HCT116 (cell line): ENCODE measurements around the gene FGF1.

Experiments
- ATF3 ChIP-seq: IDR thresholded peaks from 2 replicates; pipeline ENCODE4 v1.6.1; 2012
- CTCF ChIP-seq, 3 experiments: fragments of 200-600 bp in 1 of 3; sonication (generic) in 1 of 3; IDR thresholded peaks in 2 of 3; conservative IDR thresholded peaks in 1 of 3; 2 replicates each; pipeline ENCODE4 v1.5.1; 2012 to 2017; ENCODE audit warnings: low read depth in 2 of 3, low read length in 2 of 3, antibody characterized with exemption in 1 of 3, borderline replicate concordance in 1 of 3, control low read depth in 1 of 3, mild to moderate bottlenecking in 1 of 3, mixed read lengths in 1 of 3, mixed run types in 1 of 3, moderate library complexity in 1 of 3; ENCODE audit not compliant: insufficient read depth in 1 of 3
- EGR1 ChIP-seq: IDR thresholded peaks from 2 replicates; pipeline ENCODE4 v1.6.1; 2012; ENCODE audit warnings: low read depth
- EZH2 ChIP-seq: fragments of 200-600 bp; sonication (generic); IDR thresholded peaks from 2 replicates; pipeline ENCODE4 v1.6.1; 2017; ENCODE audit warnings: antibody characterized with exemption, mixed run types
- EZH2phosphoT487 ChIP-seq: fragments of 200-600 bp; IDR thresholded peaks from 2 replicates; pipeline ENCODE4 v1.6.1; 2018; ENCODE audit warnings: antibody characterized with exemption, borderline replicate concordance
- FOSL1 ChIP-seq: IDR thresholded peaks from 2 replicates; pipeline ENCODE4 v1.6.1; 2012; ENCODE audit warnings: low read depth
- JUND ChIP-seq: IDR thresholded peaks from 2 replicates; pipeline ENCODE4 v1.6.1; 2012
- POLR2A ChIP-seq: IDR thresholded peaks from 2 replicates; pipeline ENCODE4 v1.7.0; 2011; ENCODE audit warnings: borderline replicate concordance; ENCODE audit not compliant: insufficient read depth, insufficient read length; ENCODE audit errors: extremely low read depth
- RAD21 ChIP-seq: IDR thresholded peaks from 2 replicates; pipeline ENCODE4 v1.6.1; 2012; ENCODE audit warnings: low read depth, mild to moderate bottlenecking
- REST ChIP-seq: IDR thresholded peaks from 2 replicates; pipeline ENCODE4 v1.6.1; 2012; ENCODE audit warnings: low read depth
- SRF ChIP-seq: IDR thresholded peaks from 2 replicates; pipeline ENCODE4 v1.6.1; 2012; ENCODE audit warnings: low read depth
- YY1 ChIP-seq: IDR thresholded peaks from 2 replicates; pipeline ENCODE4 v1.6.1; 2011; ENCODE audit warnings: low read length, low read depth, moderate library complexity, mild to moderate bottlenecking; ENCODE audit not compliant: insufficient replicate concordance; ENCODE audit errors: extremely low read depth

GRCh38 chr5:142627383-142628217, 58.3 kb downstream of the FGF1 start:
- TF ChIP-seq CTCF (IDR thresholded peaks at IDR 0.05 in 2 of 3, conservative IDR thresholded peaks at IDR 0.05 in 1 of 3; ENCODE audit: borderline replicate concordance in 1 of 3, insufficient read depth in 1 of 3, low read depth in 2 of 3, low read length in 2 of 3) (no peak), REST (no peak), POLR2A (no peak), ATF3 (no peak), FOSL1 (no peak), EZH2phosphoT487 (no peak), EZH2 (no peak), RAD21 (no peak), JUND (no peak), SRF (no peak), EGR1 (no peak), YY1 (no peak)
